Body of pancreas (tissue), 4 donors: Measurements from ENCODE around the gene SASH3. TPM values are rescaled to one million over a fixed set of nuclear protein-coding genes. Genes with fewer than 3 reads are reported as not detected.

Experiments
- ATAC-seq: fragments of 150-250 bp; one replicate; pipeline ENCODE4 v1.9.1; 2016
- DNase-seq, 4 donors: peaks; one replicate each; pipeline ENCODE4 v3.0.0-alpha.2; 2019
- H3K27ac ChIP-seq, 4 donors: fragments of 200-600 bp; sonication (generic); 1 replicate in 3 of 4; 2 replicates in 1 of 4; pipeline versions ENCODE4 v1.5.1 to v1.6.1; 2016 to 2019; ENCODE audit warnings: mild to moderate bottlenecking in 1 of 4, mixed read lengths in 1 of 4, moderate library complexity in 1 of 4
- H3K27me3 ChIP-seq, 2 donors: fragments of 200-600 bp; sonication (generic); one replicate each; pipeline ENCODE4 v1.6.0; 2016; ENCODE audit warnings: mild to moderate bottlenecking in 1 of 2
- H3K36me3 ChIP-seq, 2 donors: fragments of 200-600 bp; sonication (generic); replicated peaks in 1 of 2; 2 replicates each; pipeline ENCODE4 v1.5.1; 2016; ENCODE audit warnings: low read depth in 2 of 2; ENCODE audit not compliant: insufficient read depth in 1 of 2
- H3K4me1 ChIP-seq: fragments of 200-600 bp; sonication (generic); one replicate; pipeline ENCODE4 v1.6.0; 2016
- H3K4me3 ChIP-seq, 2 donors: fragments of 200-600 bp; sonication (generic); 1 replicate in 1 of 2; 2 replicates in 1 of 2; pipeline ENCODE4 v1.5.1; 2016 to 2019
- H3K9me3 ChIP-seq, 3 donors: fragments of 200-600 bp; sonication (generic); 1 replicate in 2 of 3; 2 replicates in 1 of 3; pipeline ENCODE4 v1.5.1; 2016
- POLR2A ChIP-seq, 3 donors: fragments of 450-650 bp; IDR thresholded peaks; one replicate each; pipeline ENCODE4 v1.6.1; 2016; ENCODE audit warnings: antibody characterized with exemption in 3 of 3, mild to moderate bottlenecking in 2 of 3
- WGBS, 2 donors: methylation state at CpG; one replicate each; pipeline ENCODE4 v1.1.5; 2017; 5-methylcytosine and 5-hydroxymethylcytosine counted together
- intact Hi-C: fragments of 100-400 bp; cut with DNase I; formaldehyde crosslinking; loops from one replicate; pipeline ENCODE4 v1.15.1; 2023
- total RNA-seq, 2 donors: library from RNA; depleted of rRNA; stranded (reverse); fragments of >200 nt; gene quantifications; one replicate each; pipeline ENCODE4 v1.1.0, GENCODE V29; 2016
- TF ChIP-seq, protein P1 (sequence below), 7 experiments: fragments of 450-650 bp in 4 of 7; fragments of 200-600 bp in 3 of 7; sonication (generic) in 3 of 7; IDR thresholded peaks; one replicate each; pipeline ENCODE4 v1.5.1; 2016 to 2019; ENCODE audit warnings: antibody characterized with exemption in 7 of 7

SASH3 gene
- total RNA-seq, 2 donors from 2014 or later = 3.6 TPM

DNA sequence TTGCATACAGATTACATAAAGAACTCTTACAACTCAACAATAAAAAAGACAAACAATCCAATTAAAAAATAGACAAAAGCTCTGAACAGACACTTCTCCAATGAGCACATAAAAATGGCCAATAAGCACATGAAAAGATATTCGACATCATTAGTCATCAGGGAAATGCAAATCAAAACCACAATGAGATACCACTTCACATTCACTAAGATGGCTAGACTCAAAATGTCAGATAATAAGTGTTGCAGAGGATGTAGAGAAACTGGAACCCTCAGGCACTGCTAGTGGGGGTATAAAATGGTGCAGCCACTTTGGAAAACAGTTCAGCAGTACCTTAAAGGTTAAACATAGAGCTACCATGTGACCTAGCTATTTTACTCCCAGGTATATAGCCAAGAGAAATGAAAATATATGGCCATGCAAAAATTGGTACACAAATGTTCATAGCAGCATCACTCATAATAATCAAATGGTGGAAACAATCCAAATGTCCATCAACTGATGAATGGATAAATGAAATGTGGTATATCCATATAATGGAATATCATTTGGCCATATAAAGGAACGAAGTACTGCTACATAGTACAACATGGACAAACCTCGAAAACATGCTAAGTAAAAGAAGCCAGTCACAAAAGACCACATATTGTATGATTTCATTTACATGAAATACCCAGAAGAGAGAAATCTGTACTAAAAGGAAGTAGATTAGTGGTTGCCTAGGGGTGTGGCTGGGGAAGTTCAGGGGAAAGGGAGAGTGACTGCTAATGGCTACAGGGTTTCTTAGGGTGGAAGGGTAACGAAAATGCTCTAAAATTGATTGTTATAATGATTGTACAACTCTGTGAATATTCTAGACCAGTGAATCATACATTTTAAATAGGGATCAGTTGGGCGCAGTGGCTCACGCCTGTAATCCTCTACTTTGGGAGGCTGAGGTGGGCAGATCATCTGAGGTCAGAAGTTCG is 29.4 kb downstream of the SASH3 start:
- H3K27ac ChIP-seq = no peak overlapping the region
- intact Hi-C loops = no loop called here
- no peak for ATAC-seq
- no peaks in the 10 kb centered on the region for H3K27me3 ChIP-seq
- no peaks in the 10 kb centered on the region for H3K36me3 ChIP-seq
- H3K4me1 ChIP-seq = no peaks in the 10 kb centered on the region
- no peak overlapping the region for H3K4me3 ChIP-seq
- H3K9me3 ChIP-seq = no peaks in the 10 kb centered on the region
- 83 to 85% methylated on average over 7 of the region's 7 CpGs for WGBS, 2 donors
- TF ChIP-seq, protein P1, sequence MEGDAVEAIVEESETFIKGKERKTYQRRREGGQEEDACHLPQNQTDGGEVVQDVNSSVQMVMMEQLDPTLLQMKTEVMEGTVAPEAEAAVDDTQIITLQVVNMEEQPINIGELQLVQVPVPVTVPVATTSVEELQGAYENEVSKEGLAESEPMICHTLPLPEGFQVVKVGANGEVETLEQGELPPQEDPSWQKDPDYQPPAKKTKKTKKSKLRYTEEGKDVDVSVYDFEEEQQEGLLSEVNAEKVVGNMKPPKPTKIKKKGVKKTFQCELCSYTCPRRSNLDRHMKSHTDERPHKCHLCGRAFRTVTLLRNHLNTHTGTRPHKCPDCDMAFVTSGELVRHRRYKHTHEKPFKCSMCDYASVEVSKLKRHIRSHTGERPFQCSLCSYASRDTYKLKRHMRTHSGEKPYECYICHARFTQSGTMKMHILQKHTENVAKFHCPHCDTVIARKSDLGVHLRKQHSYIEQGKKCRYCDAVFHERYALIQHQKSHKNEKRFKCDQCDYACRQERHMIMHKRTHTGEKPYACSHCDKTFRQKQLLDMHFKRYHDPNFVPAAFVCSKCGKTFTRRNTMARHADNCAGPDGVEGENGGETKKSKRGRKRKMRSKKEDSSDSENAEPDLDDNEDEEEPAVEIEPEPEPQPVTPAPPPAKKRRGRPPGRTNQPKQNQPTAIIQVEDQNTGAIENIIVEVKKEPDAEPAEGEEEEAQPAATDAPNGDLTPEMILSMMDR (IDR thresholded peaks at IDR 0.05) = no peak
- no peak for TF ChIP-seq POLR2A (IDR thresholded peaks at IDR 0.05)
- no peak for DNase-seq

DNA sequence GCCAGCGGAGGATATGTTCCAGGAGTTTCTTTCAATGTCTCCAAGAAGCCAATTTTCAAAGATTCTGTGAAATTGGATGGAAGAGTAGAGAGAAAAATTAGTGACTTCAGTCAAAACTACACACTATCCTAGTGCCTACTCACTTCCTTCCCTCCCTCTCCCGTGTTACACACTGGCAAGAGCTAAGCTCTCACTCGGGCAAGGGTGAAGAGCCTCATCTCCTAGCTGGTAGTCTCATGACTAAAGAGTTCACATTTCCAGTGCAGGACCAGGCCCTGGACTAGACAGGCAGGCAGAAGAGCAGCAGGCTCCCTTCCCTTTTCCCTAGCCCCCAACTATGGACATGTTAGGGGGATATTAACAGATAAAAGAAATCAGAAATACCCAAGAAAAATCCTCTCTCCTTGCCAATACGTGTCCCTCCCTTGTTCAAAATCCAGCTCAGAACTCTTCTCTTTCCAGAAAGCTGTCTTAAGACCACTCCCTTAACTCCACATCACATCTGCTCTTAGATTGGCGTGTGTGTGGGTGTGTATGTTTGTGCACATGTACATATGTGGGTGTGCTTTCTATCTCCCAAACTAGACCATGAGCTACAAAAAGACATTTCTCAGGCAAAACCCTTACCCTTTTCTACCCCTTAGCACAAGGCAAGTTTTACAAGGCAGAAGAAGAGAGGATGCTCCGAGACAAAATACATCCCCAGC is 34.1 kb downstream of the SASH3 start:
- Histone ChIP-seq H3K27ac (no peak overlapping the region), H3K27me3 (no peaks in the 10 kb centered on the region), H3K9me3 (no peaks in the 10 kb centered on the region), H3K36me3 (no peaks in the 10 kb centered on the region), H3K4me3 (no peak overlapping the region), H3K4me1 (no peaks in the 10 kb centered on the region)
- TF ChIP-seq POLR2A (IDR thresholded peaks at IDR 0.05) = no peak
- TF ChIP-seq, protein P1 (IDR thresholded peaks at IDR 0.05) = no peak
- intact Hi-C loops = no loop called here
- WGBS, 2 donors = 85 to 88% methylated on average over 6 of the region's 6 CpGs
- ATAC-seq = no peak
- no peak for DNase-seq

DNA sequence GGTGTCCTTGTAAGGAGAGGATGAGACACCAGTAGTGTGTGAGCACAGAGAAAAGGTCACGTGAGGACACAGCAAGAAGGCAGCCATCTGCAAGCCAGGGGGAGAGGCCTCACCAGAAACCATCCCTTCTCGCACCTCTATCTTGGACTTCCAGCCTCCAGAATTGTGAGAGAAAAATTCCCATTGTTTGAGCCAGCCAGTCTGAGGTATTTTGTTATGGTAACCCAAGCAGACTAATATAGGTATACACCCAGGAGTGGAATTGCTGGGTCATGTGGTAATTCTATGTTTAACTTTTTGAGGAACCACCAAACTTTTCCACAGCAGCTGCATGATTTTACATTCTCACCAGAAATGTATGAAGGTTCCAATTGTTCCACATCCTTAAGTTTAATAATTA is 38.4 kb downstream of the SASH3 start:
- intact Hi-C loops = no loop called here
- Histone ChIP-seq H3K36me3 (no peaks in the 10 kb centered on the region), H3K4me3 (no peak overlapping the region), H3K27me3 (no peaks in the 10 kb centered on the region), H3K27ac (no peak overlapping the region), H3K9me3 (no peaks in the 10 kb centered on the region), H3K4me1 (no peaks in the 10 kb centered on the region)
- TF ChIP-seq, protein P1 (IDR thresholded peaks at IDR 0.05) = no peak
- TF ChIP-seq POLR2A (IDR thresholded peaks at IDR 0.05) = no peak
- no peak for DNase-seq
- no peak for ATAC-seq
- WGBS, 2 donors = 67 to 100% methylated on average over 1 of the region's 2 CpGs

DNA sequence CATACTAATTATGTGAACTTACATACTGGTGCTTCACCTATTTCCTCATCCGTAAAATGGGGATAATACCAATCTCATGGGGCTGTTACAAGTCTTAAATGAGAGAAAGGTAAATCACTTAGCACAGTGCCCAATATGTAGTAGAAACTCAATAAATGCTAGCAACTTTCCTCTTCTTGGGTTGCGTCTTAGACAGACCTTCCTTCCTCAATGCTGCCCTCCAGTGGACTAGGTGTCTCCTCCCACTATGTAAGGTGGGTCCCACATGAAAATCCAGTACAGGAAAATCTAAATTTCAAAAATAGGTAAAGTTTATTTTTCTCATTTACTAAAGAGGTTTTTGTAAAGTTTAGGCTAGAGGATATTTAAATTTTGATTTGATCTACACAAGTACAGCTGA is 43.4 kb downstream of the SASH3 start:
- Histone ChIP-seq H3K9me3 (no peaks in the 10 kb centered on the region), H3K4me1 (no peaks in the 10 kb centered on the region), H3K36me3 (no peaks in the 10 kb centered on the region), H3K27me3 (no peaks in the 10 kb centered on the region), H3K27ac (no peak overlapping the region), H3K4me3 (no peak overlapping the region)
- ATAC-seq = no peak
- intact Hi-C loops = no loop called here
- TF ChIP-seq, protein P1 (IDR thresholded peaks at IDR 0.05) = peak in 4 of 7 experiments; percentile 17 to 33 (median 22)
- no peak for TF ChIP-seq POLR2A (IDR thresholded peaks at IDR 0.05)
- peak in 2 of 4 donors; percentile 22 to 23 for DNase-seq
- 73 to 88% methylated on average over 2 of the region's 2 CpGs for WGBS, 2 donors
